ENCODE results near the gene WDR88.
"Not testable (repeated sequence)": the region's sequence is repeated elsewhere in the genome, so short reads cannot be mapped to it uniquely, and the experiment has no call there.

Gene WDR88

DNA sequence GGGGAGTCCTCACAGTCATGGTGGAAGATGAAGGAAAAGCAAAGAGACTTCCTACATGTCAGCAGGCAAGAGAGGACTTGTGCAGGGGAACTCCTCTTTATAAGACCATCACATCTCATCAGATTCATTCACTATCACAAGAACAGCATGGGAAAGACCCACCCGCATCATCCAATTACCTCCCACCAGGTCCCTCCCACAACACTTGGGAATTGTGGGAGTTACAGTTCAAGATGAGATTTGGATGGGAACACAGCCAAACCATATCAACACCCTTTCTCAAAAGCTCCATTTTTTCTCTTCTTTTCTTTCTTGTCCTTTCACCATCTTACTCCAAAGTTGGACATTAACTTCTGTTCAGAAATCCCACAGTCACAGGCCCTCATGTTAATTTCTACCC, 57.5 kb downstream of the WDR88 start:
- H3K18ac ChIP-seq (ENCODE audit: low read depth in 1 of 2, low read length in 2 of 2) = no peak overlapping the region
- H3K4me3 ChIP-seq (ENCODE audit: insufficient read depth in 1 of 2, low read depth in 1 of 2, low read length in 2 of 2) = no peak overlapping the region
- no peak overlapping the region for H2BK15ac ChIP-seq (ENCODE audit: low read depth, poor library complexity, severe bottlenecking)
- no peak overlapping the region for H3K27ac ChIP-seq (ENCODE audit: low read length, poor library complexity, severe bottlenecking)
- no peak overlapping the region for H3K4me2 ChIP-seq (ENCODE audit: low read length, poor library complexity, severe bottlenecking)
- H2BK5ac ChIP-seq (ENCODE audit: low read depth, low read length, poor library complexity, severe bottlenecking) = no peak overlapping the region
- H3K36me3 ChIP-seq (ENCODE audit: control insufficient read depth in 1 of 2, insufficient read depth in 2 of 2, low read depth in 1 of 2, low read length in 2 of 2) = no peaks in the 10 kb centered on the region
- H2AK5ac ChIP-seq (ENCODE audit: low read length, severe bottlenecking) = no peak overlapping the region
- H3K27me3 ChIP-seq (ENCODE audit: control insufficient read depth in 1 of 2, insufficient read depth in 1 of 2, low read length in 2 of 2) = peaks cover 9 to 26% of the 10 kb centered on the region in 2 experiments
- H2BK12ac ChIP-seq (ENCODE audit: low read length in 2 of 2) = no peak overlapping the region
- 100% methylated on average over 1 of the region's 1 CpG for WGBS
- no peak for DNase-seq
- no peak overlapping the region for H3K4ac ChIP-seq (ENCODE audit: low read depth in 1 of 2, low read length in 2 of 2)
- H3K79me1 ChIP-seq (replicated peaks; ENCODE audit: low read length, poor library complexity, severe bottlenecking) = no peaks in the 10 kb centered on the region
- no peak overlapping the region for H4K8ac ChIP-seq (ENCODE audit: low read length)
- peaks cover 4% of the 10 kb centered on the region for H3K4me1 ChIP-seq (ENCODE audit: control insufficient read depth, insufficient read depth, low read depth, low read length)
- no peak overlapping the region for H4K91ac ChIP-seq (ENCODE audit: low read length)
- H2BK120ac ChIP-seq (ENCODE audit: low read depth, low read length) = no peak overlapping the region
- no peaks in the 10 kb centered on the region for H3K9me3 ChIP-seq (ENCODE audit: control insufficient read depth, low read length)
- no peak overlapping the region for H2AFZ ChIP-seq (ENCODE audit: low read depth, low read length)
- H3K23ac ChIP-seq (ENCODE audit: low read length in 2 of 2) = no peak overlapping the region
- H3K14ac ChIP-seq (ENCODE audit: low read length in 2 of 2) = no peak overlapping the region
- no peak overlapping the region for H3K9ac ChIP-seq (ENCODE audit: low read length)

DNA sequence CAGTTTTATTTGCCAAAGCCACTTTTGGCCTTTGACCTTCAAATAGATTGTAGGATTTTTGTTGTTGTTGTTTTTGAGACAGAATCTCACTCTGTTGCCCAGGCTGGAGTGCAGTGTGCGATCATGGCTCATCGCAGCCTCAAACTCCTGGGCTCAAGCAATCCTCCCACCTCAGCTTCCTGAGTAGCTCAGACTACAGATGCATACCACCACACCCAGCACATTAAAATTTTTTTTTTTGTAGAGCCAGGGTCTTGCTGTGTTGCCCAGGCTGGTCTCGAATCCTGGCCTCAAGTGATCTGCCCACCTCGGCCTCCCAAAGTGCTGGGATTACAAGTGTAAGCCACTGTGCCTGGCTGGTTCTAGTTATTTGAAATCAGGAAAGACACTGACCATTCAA, 59.2 kb downstream of the WDR88 start:
- H4K91ac ChIP-seq (ENCODE audit: low read length); H3K36me3 ChIP-seq (ENCODE audit: control insufficient read depth in 1 of 2, insufficient read depth in 2 of 2, low read depth in 1 of 2, low read length in 2 of 2); H2BK5ac ChIP-seq (ENCODE audit: low read depth, low read length, poor library complexity, severe bottlenecking); H3K9ac ChIP-seq (ENCODE audit: low read length); H2BK12ac ChIP-seq (ENCODE audit: low read length in 2 of 2); H3K23ac ChIP-seq (ENCODE audit: low read length in 2 of 2); H3K18ac ChIP-seq (ENCODE audit: low read depth in 1 of 2, low read length in 2 of 2); H2BK15ac ChIP-seq (ENCODE audit: low read depth, poor library complexity, severe bottlenecking); H3K14ac ChIP-seq (ENCODE audit: low read length in 2 of 2); DNase-seq; H2AK5ac ChIP-seq (ENCODE audit: low read length, severe bottlenecking); H3K4ac ChIP-seq (ENCODE audit: low read depth in 1 of 2, low read length in 2 of 2); H3K79me1 ChIP-seq (replicated peaks; ENCODE audit: low read length, poor library complexity, severe bottlenecking); H3K4me3 ChIP-seq (ENCODE audit: insufficient read depth in 1 of 2, low read depth in 1 of 2, low read length in 2 of 2); H4K8ac ChIP-seq (ENCODE audit: low read length); H3K4me2 ChIP-seq (ENCODE audit: low read length, poor library complexity, severe bottlenecking); H3K27ac ChIP-seq (ENCODE audit: low read length, poor library complexity, severe bottlenecking); H3K9me3 ChIP-seq (ENCODE audit: control insufficient read depth, low read length); H2AFZ ChIP-seq (ENCODE audit: low read depth, low read length); H2BK120ac ChIP-seq (ENCODE audit: low read depth, low read length): not testable (repeated sequence)
- Histone ChIP-seq H3K4me1 (ENCODE audit: control insufficient read depth, insufficient read depth, low read depth, low read length) (peaks cover 12% of the 10 kb centered on the region), H3K27me3 (ENCODE audit: control insufficient read depth in 1 of 2, insufficient read depth in 1 of 2, low read length in 2 of 2) (peaks cover 9 to 26% of the 10 kb centered on the region in 2 experiments)
- 90% methylated on average over 4 of the region's 4 CpGs for WGBS

DNA sequence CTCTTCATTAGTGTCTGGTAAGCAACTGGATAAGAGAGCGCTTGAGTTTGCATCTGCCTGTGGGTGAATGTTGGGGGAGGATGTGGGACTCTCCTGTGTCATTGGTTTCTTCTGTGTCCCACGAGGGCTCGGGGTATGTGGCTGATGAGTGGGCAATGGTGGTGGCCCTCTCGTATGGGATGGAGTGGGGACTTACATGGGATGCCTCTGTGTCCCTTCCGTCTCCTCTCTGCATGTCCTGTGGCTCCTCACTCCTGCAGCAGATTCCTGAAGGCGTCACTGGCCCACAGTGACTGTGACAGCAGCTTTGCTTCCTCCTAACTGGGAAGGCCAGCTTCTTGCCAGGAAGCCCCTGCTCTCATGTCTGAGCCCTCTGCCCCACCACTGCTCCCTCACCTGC, 59.6 kb downstream of the WDR88 start:
- no peak overlapping the region for H2AFZ ChIP-seq (ENCODE audit: low read depth, low read length)
- no peak for DNase-seq
- no peak overlapping the region for H3K4me2 ChIP-seq (ENCODE audit: low read length, poor library complexity, severe bottlenecking)
- H3K27me3 ChIP-seq (ENCODE audit: control insufficient read depth in 1 of 2, insufficient read depth in 1 of 2, low read length in 2 of 2) = peaks cover 9 to 26% of the 10 kb centered on the region in 2 experiments
- H3K4me3 ChIP-seq (ENCODE audit: insufficient read depth in 1 of 2, low read depth in 1 of 2, low read length in 2 of 2) = no peak overlapping the region
- no peak overlapping the region for H3K14ac ChIP-seq (ENCODE audit: low read length in 2 of 2)
- H3K18ac ChIP-seq (ENCODE audit: low read depth in 1 of 2, low read length in 2 of 2) = no peak overlapping the region
- no peak overlapping the region for H2BK120ac ChIP-seq (ENCODE audit: low read depth, low read length)
- no peak overlapping the region for H2BK15ac ChIP-seq (ENCODE audit: low read depth, poor library complexity, severe bottlenecking)
- H2BK12ac ChIP-seq (ENCODE audit: low read length in 2 of 2) = no peak overlapping the region
- H3K9ac ChIP-seq (ENCODE audit: low read length) = no peak overlapping the region
- no peak overlapping the region for H3K27ac ChIP-seq (ENCODE audit: low read length, poor library complexity, severe bottlenecking)
- H3K23ac ChIP-seq (ENCODE audit: low read length in 2 of 2) = no peak overlapping the region
- no peak overlapping the region for H3K4ac ChIP-seq (ENCODE audit: low read depth in 1 of 2, low read length in 2 of 2)
- H4K8ac ChIP-seq (ENCODE audit: low read length) = no peak overlapping the region
- 83% methylated on average over 6 of the region's 6 CpGs for WGBS
- H3K36me3 ChIP-seq (ENCODE audit: control insufficient read depth in 1 of 2, insufficient read depth in 2 of 2, low read depth in 1 of 2, low read length in 2 of 2) = no peaks in the 10 kb centered on the region
- H3K9me3 ChIP-seq (ENCODE audit: control insufficient read depth, low read length) = no peaks in the 10 kb centered on the region
- H3K4me1 ChIP-seq (ENCODE audit: control insufficient read depth, insufficient read depth, low read depth, low read length) = peaks cover 12% of the 10 kb centered on the region
- no peak overlapping the region for H2AK5ac ChIP-seq (ENCODE audit: low read length, severe bottlenecking)
- no peak overlapping the region for H2BK5ac ChIP-seq (ENCODE audit: low read depth, low read length, poor library complexity, severe bottlenecking)
- H4K91ac ChIP-seq (ENCODE audit: low read length) = no peak overlapping the region
- peaks cover 2% of the 10 kb centered on the region for H3K79me1 ChIP-seq (replicated peaks; ENCODE audit: low read length, poor library complexity, severe bottlenecking)

DNA sequence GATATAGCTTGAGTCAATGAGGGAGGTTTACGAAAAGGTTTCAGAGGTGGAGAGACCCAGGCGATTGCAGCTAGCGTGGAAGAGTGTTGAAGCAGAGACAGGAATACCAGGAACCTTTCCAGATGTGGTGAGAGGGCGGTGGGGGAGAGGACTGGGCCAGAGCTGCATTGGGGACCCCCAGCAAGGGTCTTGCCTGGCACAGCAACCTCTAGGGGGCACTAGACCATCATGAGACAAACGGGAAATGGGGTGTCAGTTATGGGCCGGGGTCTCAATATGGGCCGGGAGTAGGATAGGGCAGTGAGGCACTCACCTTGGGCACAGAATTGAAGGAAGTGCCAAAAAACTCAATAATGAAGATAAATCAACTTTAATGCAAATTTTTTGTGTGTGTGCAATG, 60.1 kb downstream of the WDR88 start:
- no peak overlapping the region for H3K23ac ChIP-seq (ENCODE audit: low read length in 2 of 2)
- H3K27ac ChIP-seq (ENCODE audit: low read length, poor library complexity, severe bottlenecking) = no peak overlapping the region
- H3K27me3 ChIP-seq (ENCODE audit: control insufficient read depth in 1 of 2, insufficient read depth in 1 of 2, low read length in 2 of 2) = peaks cover 9 to 26% of the 10 kb centered on the region in 2 experiments
- 82% methylated on average over 7 of the region's 7 CpGs for WGBS
- H3K4me2 ChIP-seq (ENCODE audit: low read length, poor library complexity, severe bottlenecking) = no peak overlapping the region
- H3K4ac ChIP-seq (ENCODE audit: low read depth in 1 of 2, low read length in 2 of 2) = no peak overlapping the region
- H3K36me3 ChIP-seq (ENCODE audit: control insufficient read depth in 1 of 2, insufficient read depth in 2 of 2, low read depth in 1 of 2, low read length in 2 of 2) = peaks cover 2 to 5% of the 10 kb centered on the region in 2 experiments
- H3K79me1 ChIP-seq (replicated peaks; ENCODE audit: low read length, poor library complexity, severe bottlenecking) = peaks cover 2% of the 10 kb centered on the region
- no peak overlapping the region for H2AK5ac ChIP-seq (ENCODE audit: low read length, severe bottlenecking)
- H3K4me1 ChIP-seq (ENCODE audit: control insufficient read depth, insufficient read depth, low read depth, low read length) = peaks cover 12% of the 10 kb centered on the region
- H2BK5ac ChIP-seq (ENCODE audit: low read depth, low read length, poor library complexity, severe bottlenecking) = no peak overlapping the region
- no peak overlapping the region for H3K9ac ChIP-seq (ENCODE audit: low read length)
- no peak overlapping the region for H2BK12ac ChIP-seq (ENCODE audit: low read length in 2 of 2)
- DNase-seq = no peak
- H4K91ac ChIP-seq (ENCODE audit: low read length) = no peak overlapping the region
- no peak overlapping the region for H4K8ac ChIP-seq (ENCODE audit: low read length)
- no peak overlapping the region for H2BK15ac ChIP-seq (ENCODE audit: low read depth, poor library complexity, severe bottlenecking)
- H3K18ac ChIP-seq (ENCODE audit: low read depth in 1 of 2, low read length in 2 of 2) = no peak overlapping the region
- no peak overlapping the region for H3K4me3 ChIP-seq (ENCODE audit: insufficient read depth in 1 of 2, low read depth in 1 of 2, low read length in 2 of 2)
- H3K14ac ChIP-seq (ENCODE audit: low read length in 2 of 2) = no peak overlapping the region
- no peak overlapping the region for H2AFZ ChIP-seq (ENCODE audit: low read depth, low read length)
- H2BK120ac ChIP-seq (ENCODE audit: low read depth, low read length) = no peak overlapping the region
- no peaks in the 10 kb centered on the region for H3K9me3 ChIP-seq (ENCODE audit: control insufficient read depth, low read length)
